ENCODE results near the gene CPT1B.
"Not testable (repeated sequence)": the region's sequence is repeated elsewhere in the genome, so short reads cannot be mapped to it uniquely, and the experiment has no call there.

Gene CPT1B

GRCh38 chr22:50577987-50578775, at the start of gene CPT1B:
Gene CPT1B (minus strand): TSS chr22:50578427. CDS start chr22:50577915, 512 bp downstream.
- DNase-seq = no peak

DNA sequence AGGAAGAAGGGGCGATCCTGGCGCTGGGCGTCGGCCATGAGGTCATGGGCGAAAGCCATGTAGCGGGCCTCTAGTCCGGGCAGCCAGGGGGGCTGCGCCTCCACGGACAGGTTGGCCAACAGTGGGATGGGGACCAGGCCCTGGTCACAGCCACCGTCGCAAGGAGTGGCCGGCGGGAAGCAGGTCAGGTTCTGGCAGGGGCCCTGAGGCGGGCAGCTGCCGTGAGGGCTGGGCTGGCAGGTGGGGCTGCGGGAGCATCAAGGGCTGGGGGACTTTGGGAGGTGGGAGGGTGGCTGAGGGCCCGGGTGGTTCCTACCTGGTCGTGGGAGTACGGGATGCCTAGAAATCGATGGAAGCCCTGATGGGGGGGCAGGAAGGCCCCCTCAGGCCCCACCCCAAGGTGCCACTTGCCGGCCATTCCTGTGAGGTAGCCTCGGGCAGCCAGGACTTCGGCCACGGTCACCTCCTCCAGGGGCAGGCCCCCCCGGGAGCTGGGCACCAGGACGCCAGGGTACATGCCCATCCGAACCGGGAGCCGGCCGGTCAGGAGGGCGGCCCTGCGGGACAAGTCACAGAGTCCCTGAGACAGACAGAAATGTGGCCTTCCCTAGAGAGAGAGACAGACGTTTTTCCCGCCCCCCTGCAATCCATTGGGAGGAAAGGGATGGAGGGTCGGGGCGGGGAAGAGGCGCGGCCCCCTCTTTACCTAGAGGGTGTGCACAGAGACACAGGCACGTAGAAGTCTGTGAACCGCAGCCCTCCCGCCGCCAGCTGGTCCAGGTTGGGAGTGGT, 48.8 kb upstream of the CPT1B start:
- no peak for DNase-seq

DNA sequence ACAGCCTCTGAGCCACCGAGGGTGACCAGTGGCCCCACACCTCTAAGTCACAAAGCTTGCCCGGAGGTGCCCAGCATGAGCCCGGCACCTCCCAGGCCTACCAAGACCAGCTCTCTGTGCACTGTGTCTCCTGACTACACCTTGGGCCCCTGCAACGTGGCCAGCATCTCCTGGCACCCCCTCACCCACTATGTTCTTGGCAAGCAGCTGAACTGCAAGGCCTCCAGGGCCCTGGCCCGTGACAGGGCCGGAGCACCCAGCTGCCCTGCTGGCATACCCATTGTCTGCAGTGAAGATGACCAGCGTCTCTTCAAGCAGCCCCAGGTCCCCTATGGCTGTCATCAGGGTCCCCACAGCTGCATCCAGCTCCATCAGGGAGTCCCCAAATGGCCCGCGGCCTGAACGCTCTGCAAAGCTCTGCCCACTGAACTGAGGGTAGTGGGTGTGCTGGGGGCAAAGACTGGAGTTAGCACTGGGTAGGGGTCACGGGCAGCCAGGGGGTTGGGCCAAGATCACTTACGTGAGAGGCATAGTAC, 48.2 kb upstream of the CPT1B start:
- no peak for DNase-seq

DNA sequence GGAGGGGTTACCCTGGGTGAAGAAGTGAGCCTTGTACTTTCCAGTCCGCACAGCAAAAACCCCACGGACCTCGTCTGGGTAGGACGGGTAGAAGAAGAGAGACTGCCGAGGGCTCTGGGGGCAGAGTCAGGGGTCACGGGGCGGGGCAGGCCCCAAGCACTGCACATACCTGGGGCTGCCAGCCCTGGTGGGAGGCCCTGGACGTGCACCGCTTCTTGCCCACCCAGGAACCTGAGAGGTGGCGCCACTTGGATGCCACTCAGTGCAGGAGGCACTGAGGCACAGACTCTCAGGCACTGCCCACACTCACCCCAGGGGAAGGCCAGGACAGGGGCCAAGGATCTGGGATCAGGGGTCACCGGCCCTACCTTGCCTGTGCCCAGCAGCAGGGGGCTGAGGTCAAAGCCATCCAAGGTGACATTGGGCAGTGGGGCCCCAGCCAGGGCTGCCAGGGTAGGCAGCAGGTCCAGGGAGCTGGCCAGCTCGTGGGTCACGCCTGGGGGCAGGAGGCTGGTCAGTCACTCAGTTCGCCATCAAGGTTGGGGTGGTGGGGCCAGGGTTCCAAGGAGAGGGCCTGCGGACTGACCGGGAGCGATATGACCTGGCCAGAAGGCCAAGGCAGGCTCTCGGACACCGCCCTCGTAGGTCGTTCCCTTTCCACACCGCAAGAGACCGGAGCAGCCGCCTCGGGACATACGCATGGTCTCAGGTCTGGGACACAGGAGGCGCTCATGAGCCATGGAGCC, 47.5 kb upstream of the CPT1B start:
- no peak for DNase-seq

DNA sequence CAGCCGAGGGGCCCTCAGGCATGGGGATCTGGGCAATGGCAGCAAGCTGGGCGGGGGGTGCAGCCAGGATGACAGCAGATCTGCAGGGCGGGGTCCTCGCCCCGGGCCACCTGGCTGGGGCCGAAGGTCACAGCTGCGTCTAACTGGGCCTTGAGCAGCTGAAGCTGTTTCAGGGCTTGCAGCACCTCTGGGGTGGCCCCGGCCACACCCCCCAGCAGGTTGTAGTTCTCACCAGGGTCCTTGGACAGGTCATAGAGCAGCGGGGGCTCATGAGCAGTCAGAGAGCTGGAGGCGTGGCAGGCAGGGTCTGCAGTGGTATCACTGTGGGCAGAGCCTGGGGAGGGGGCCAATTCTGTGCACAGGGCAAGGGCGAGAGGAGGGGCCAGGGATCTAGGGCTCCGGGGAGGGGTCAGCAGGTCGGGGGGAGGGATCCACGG, 46.9 kb upstream of the CPT1B start:
- no peak for DNase-seq

DNA sequence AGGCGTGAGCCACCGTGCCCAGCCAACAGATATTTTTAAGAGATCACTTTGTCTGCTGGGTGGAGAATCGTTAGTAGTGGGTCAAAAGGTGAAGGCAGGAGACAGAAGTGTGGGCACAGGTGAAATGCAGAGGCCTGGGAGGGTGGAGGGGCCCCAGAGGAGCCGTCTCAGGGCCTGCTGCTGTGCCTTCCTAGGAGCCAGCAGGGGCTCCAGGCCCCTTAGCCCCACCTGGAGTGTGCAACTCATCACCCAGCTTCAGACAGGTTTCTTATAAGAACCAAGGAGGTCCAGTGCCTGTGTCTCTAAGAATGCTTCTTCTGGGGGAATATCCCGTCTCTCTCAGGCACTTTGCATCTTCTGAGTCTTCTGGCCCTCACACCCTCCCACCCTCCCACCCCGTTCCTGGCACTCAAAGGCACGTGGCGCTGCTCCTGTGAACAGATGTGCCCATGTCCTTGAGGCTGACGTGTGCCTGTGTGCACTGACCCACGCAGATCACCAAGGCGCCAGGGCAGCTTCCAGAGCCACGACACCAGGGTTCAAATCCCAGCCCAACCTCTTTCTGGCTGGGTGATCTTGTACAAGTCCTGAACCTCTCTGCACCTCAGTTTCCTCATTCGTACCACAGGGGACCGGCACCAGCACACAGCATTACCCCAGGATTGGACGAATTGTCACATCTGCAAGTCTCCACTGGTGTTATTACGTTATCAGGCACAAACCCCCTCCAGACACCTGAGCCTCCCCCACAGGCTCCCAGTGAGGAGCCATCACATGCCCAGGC, 46.3 kb upstream of the CPT1B start:
- no peak for DNase-seq

DNA sequence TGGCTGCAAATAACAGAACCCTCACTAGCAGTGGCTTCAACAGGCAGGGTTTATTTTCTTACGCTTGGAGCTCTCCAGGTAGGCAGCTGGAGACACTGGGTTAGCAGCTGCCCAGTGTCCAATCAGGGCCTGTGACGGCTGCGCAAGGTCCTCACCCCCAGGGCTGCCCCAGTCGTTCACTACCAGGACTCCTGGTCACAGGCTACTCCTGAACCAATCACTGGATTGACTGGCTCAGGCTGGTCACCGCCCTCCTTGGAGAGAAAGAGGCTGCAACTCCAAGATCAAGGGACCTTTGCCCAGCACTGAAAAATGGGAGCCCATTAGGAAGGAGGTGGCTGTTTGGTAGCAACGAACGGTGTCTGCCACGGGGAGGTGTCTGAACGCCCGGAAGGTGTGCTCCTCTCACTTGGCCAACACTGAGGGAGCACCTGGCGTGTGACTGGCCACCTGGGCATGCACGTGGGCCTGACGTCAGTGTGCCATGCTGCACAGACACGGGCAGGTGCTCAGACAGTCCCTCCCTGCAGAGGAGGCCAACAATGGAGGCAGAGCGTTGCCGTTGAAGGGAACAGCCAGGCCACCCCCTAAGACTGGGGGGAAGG, 44.6 kb upstream of the CPT1B start:
- no peak for DNase-seq

DNA sequence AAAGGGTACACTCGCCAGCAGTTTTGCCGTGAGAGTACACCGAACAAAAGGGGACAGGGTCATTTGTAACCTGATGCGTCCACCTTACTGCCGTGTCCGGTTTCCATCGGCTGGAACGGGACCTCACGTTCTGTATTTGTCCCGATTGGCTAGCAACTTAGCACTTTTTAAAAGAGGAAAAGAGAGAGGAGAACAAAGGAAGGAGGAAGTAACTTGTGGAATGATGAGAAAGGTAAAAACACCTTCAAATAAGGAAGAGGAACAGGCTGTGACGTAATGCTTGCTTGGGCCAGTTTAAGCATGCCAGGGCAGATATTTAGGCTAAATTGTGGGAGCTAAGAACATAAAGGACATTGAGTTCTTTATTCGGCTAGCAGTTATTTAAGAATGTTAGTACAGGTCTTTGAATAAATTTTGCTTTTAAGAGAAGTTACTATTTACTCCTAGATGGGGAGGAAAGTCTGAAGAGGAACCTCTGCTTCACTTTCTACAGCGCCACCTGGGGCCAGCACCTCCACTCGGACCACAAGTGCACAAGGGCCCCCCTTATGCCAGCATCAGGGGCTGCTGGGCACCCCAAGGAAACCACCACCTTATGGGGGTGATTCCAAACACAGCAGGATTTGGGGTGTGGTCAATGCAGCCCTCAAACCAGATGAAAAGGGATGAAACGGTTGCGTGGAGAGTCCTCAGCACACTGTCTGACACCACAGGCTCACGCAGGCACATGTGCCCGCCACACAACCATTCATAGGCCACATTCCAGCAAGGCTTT, 43.9 kb upstream of the CPT1B start:
- no peak for DNase-seq

GRCh38 chr22:50621356-50621880, 43.2 kb upstream of the CPT1B start:
- no peak for DNase-seq

DNA sequence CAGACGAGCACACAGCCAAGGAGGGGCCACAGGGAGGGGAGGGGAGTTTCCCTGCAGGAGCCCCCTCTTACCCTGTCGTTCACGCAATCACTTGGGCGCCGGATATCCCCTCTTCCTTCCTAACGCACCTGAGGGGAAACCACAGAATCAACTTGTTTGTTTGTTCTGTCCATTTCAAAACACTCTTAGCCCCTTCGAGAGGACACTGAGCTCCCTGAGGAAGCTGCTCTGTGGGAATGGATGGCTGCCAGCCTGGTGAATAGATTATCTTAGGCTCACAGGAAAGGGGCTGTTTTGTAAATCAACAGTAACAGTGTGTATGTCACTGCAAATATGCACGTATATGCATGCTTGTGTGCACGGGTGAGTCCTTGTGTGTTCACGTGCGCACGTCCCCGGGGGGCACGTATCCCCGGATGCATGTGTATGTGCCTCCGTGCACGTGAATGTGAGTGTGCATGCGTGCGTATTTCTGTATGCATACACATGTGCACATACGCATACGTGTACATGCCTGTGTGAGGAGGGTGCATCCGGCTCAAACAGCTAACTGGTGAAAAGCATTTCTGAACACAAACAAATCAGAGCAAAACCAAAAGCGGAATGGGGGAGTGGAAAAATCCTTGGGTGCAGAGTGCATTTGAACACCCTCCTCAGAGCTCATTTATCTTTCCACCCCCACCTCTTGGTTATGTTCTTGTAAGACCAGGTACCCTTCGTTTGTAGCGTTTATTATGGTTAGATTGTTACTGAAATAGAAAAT, 42.5 kb upstream of the CPT1B start:
- no peak for DNase-seq

GRCh38 chr22:50614296-50614695, 36.1 kb upstream of the CPT1B start:
- not testable (repeated sequence) for DNase-seq

- DNase-seq = no peak
Observed at GRCh38 chr22:50613291-50613981, 35.2 kb upstream of the CPT1B start.

DNA sequence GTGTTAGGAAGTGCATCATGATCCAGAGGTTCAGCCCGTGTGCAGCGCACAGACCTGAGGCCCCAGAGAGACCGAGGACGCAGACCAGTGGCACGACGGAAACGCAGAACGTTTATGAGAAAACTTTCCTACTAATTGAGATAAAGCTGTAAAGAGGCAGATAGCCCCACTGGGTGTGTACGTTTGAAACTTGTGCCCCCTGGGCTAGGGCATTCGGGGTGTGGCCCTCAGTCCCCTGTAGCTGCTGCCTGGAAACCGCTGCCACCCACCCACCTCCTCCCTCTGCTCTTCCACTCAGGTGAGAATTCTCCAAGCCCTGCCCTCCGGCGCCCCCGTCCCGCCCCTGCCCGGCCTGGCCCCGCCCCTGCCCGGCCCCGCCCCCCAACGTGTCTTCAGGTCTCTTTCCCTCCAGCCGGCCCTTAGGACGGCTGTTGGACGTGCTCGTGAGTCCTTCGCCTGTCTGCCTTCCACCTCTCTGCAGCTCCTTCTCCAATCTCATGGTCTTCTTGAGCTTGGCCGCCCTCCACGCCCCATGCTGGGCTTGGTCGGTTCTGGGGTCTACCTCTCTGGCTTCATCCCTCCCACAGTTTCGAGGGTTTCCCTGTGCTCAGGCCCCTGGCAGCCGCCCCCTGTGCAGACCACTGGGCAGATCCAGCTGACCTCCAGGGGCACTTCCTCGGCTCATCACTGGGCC, 34.4 kb upstream of the CPT1B start:
- DNase-seq = no peak

- no peak for DNase-seq
Observed at GRCh38 chr22:50612168-50612527, 33.9 kb upstream of the CPT1B start.

DNA sequence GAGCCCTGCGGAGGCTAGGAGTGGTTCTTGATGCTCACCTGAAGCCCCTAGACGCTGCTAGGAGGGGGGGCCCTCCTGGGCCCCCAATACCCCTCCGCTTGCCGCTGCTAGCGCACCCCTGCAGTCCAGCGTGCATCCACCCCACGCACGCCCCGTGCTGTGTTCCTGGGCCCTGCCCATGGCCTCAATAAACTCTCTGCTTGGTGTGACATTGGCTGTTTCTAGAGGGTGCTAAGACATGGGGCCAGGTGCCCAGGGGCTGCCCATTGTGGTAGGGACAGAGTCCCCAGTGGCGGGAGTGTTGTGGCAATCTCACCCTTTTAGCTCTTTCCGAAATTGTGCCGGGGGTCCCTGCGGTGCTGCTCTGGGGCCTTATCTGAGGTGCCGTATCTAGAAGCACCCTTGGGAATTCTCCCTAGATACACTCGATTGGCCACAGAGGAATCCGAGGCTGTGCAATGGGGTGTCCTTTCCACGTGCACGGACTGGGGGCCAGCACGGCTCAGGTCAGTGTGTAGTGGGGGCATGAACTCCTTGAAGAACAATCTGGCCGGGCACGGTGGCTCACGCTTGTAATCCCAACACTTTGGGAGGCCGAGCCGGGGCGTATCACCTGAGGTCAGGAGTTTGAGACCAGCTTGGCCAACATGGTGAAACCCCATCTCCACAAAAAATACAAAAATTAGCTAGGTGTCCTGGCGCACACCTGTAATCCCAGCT, 33.3 kb upstream of the CPT1B start:
- no peak for DNase-seq

- no peak for DNase-seq
Observed at GRCh38 chr22:50610581-50610980, 32.4 kb upstream of the CPT1B start.

- no peak for DNase-seq
Observed at GRCh38 chr22:50610041-50610451, 31.8 kb upstream of the CPT1B start.

DNA sequence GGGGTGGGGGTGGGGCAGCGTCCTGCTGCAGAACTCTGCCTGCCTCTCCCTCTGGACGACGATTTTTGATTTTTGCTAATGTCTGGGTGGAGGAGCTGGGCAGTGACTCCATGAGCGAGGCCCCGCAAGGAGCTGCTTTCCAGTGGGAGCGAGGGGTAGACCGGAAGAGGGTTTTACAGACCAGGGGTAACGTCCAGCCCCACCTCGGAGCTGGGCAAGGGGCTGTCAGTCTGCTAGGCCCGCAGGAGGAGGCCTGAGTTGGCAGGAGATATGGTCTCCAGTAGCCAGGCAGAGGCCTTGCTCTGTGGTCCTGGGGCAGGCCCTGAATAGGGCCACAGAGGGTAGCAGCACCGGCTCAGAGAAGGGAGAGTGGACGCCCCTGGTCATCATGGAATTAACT, 31.4 kb upstream of the CPT1B start:
- DNase-seq = no peak

All from NCI-H446 (cell line).